Measurements from ENCODE around the gene CNGA3.

DNA sequence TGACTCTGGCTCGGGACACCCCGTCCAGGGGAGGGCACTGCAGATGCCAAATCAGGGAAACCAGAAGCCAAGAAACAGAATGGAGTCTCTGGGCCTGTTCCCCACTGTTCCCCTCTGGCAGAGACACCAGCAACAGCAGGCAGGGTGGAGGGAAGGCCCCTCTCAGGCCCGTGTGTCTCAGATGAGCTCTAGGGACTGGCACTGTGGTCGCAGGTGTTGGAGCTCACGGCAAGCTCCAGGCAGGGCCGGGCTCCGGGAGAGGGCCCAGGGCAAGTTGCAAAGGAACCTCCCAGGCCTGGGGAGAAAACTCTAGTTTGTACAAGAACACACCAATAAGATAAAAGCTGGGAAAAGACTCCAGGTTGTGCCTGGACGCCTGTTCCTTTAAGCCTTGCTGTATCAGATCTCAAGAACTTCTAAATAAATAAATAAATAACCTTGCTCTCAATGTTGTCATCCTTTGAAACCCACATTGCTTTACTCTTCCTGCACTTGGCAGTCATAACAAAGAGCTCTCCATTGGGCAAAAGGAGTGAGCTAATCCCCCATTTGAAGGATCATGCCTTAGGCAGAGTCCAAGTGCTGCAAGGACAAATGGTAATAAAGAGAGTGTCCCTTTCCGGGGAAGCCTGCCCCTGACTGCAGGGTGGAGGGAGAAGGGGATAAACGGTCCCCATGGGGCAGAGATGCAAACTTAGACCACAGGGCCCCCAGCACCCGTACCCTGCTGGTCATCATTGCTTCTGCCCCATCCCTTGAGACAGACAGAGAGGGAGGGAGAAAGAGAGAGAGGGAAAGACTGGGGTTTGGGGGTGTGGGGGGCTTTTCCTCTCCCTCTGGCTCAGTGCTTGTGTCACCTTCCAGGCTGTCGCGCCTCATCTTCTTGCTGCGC lies 33.3 kb downstream of the CNGA3 start:
- TF ChIP-seq EZH2 (IDR thresholded peaks at IDR 0.05) (no peak), POLR2AphosphoS5 (IDR thresholded peaks at IDR 0.05; ENCODE audit: borderline replicate concordance, low read depth, low read length) (no peak), FOXP2 (optimal IDR thresholded peaks at IDR 0.05; ENCODE audit: control extremely low read depth, extremely low read length, insufficient read depth) (no peak)
